GM12891 (cell line): ENCODE data around the gene CDH19.

Experiments used
- POLR2A ChIP-seq: IDR thresholded peaks from 2 replicates; pipeline ENCODE4 v1.6.1; 2011; ENCODE audit warnings: low read depth, low read length, control low read depth
- POLR2AphosphoS5 ChIP-seq: IDR thresholded peaks from 2 replicates; pipeline ENCODE4 v1.6.1; 2011; ENCODE audit warnings: low read depth, low read length, control low read depth
- POU2F2 ChIP-seq: IDR thresholded peaks from 2 replicates; pipeline ENCODE4 v1.6.1; 2011; ENCODE audit warnings: low read depth, mild to moderate bottlenecking, control low read depth, low read length, moderate library complexity

DNA sequence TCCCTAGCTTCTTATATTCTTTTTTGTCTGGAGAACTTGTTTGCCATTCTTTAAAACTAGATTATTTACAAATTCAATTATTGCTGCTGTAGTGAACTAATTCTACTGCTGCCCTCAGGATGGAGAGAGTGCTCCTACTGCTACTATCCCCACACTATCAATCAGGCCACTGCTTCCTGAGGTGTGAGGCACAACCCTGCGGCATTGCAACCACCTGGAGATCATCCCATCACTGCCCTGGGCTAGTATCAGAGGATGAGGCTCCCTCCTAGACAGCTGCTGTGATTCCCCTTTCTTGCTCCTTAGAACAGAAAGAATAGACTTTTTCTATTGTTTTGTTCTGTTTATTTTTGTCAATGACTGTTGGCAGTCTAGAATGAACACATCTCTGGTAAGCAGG, 146.6 kb downstream of the CDH19 start:
- TF ChIP-seq POLR2A: no peak
- TF ChIP-seq POLR2AphosphoS5: no peak
- no peak for TF ChIP-seq POU2F2
